IMR-90 (cell line): ENCODE results near the gene FAAP100. TPM values are rescaled to one million over a fixed set of nuclear protein-coding genes. Genes with fewer than 3 reads are reported as not detected.

Experiments
- ATAC-seq: fragments of 200-7000 bp; cut with Tn5 transposase; 2 replicates; pipeline ENCODE4 v1.9.1; 2020; ENCODE audit warnings: low read depth, mild to moderate bottlenecking, moderate library complexity
- BruUV-seq: library from RNA; stranded (reverse); fragments of 400-500 nt; replicated peaks from 2 replicates; lab custom pipeline; 2021; lab: Mats Ljungman, UMichigan
- CTCF ChIA-PET: fragments of 300-600 bp; formaldehyde crosslinking; extraction: SDS; loops from one replicate; lab custom pipeline; 2021; ENCODE audit warnings: antibody characterized with exemption; lab: Yijun Ruan, JAX
- POLR2A ChIA-PET: fragments of 300-600 bp; sonication (Branson Sonifier 250); formaldehyde crosslinking; loops from one replicate; lab custom pipeline; 2022; ENCODE audit warnings: antibody characterized with exemption; ENCODE audit not compliant: unreplicated experiment; lab: Charles Lee
- DNase-seq: peaks from one replicate; pipeline ENCODE4 v3.0.0; 2013
- H2AFZ ChIP-seq: replicated peaks from 2 replicates; pipeline ENCODE3; 2013; ENCODE audit warnings: low read length, mild to moderate bottlenecking; ENCODE audit not compliant: poor library complexity
- H2AK5ac ChIP-seq: 2 replicates; pipeline ENCODE4 v1.6.1; 2013; ENCODE audit warnings: low read depth, low read length, inconsistent platforms
- H2AK9ac ChIP-seq: replicated peaks from 2 replicates; pipeline ENCODE3; 2013; ENCODE audit warnings: mild to moderate bottlenecking, low read depth, low read length, moderate library complexity; ENCODE audit not compliant: poor library complexity
- H2BK120ac ChIP-seq: 2 replicates; pipeline ENCODE4 v1.6.1; 2013; ENCODE audit warnings: low read depth, low read length, inconsistent platforms
- H2BK15ac ChIP-seq: 3 replicates; pipeline ENCODE4 v1.6.1; 2013; ENCODE audit warnings: low read depth, low read length, inconsistent platforms
- H2BK20ac ChIP-seq: 2 replicates; pipeline ENCODE4 v1.6.1; 2013; ENCODE audit warnings: low read depth, mild to moderate bottlenecking, inconsistent platforms, low read length, moderate library complexity
- H2BK5ac ChIP-seq: 2 replicates; pipeline ENCODE4 v1.6.1; 2013; ENCODE audit warnings: mild to moderate bottlenecking, low read depth, low read length, inconsistent platforms; ENCODE audit not compliant: poor library complexity, severe bottlenecking
- H3K14ac ChIP-seq: replicated peaks from 2 replicates; pipeline ENCODE4 v1.6.1; 2013; ENCODE audit warnings: low read depth, low read length, inconsistent platforms
- H3K18ac ChIP-seq: 2 replicates; pipeline ENCODE4 v1.6.1; 2013; ENCODE audit warnings: low read depth, low read length, control low read depth
- H3K23ac ChIP-seq: 2 replicates; pipeline ENCODE4 v1.6.1; 2013; ENCODE audit warnings: low read depth, low read length, inconsistent platforms
- H3K27ac ChIP-seq: 2 replicates; pipeline ENCODE4 v1.5.1; 2013; ENCODE audit warnings: mild to moderate bottlenecking, control low read depth, low read length; ENCODE audit not compliant: insufficient read depth
- H3K27me3 ChIP-seq: 2 replicates; pipeline ENCODE4 v1.6.1; 2013; ENCODE audit warnings: low read length; ENCODE audit not compliant: control insufficient read depth, insufficient read depth
- H3K36me3 ChIP-seq: 2 replicates; pipeline ENCODE4 v1.6.1; 2013; ENCODE audit warnings: low read length, mixed read lengths; ENCODE audit not compliant: control insufficient read depth, insufficient read depth
- H3K4ac ChIP-seq: 2 replicates; pipeline ENCODE4 v1.6.1; 2013; ENCODE audit warnings: low read depth, low read length, inconsistent platforms
- H3K4me1 ChIP-seq: 2 replicates; pipeline ENCODE4 v1.6.1; 2013; ENCODE audit warnings: low read length, mixed read lengths; ENCODE audit not compliant: control insufficient read depth, insufficient read depth
- H3K4me2 ChIP-seq: 2 replicates; pipeline ENCODE4 v1.6.1; 2013; ENCODE audit warnings: low read depth, mild to moderate bottlenecking, control low read depth, low read length, moderate library complexity
- H3K4me3 ChIP-seq: 2 replicates; pipeline ENCODE4 v1.5.1; 2013; ENCODE audit warnings: low read depth, mild to moderate bottlenecking, control low read depth, low read length, moderate library complexity; ENCODE audit not compliant: insufficient read depth
- H3K56ac ChIP-seq: 2 replicates; pipeline ENCODE4 v1.6.1; 2013; ENCODE audit warnings: low read length, inconsistent platforms; ENCODE audit not compliant: insufficient read depth; ENCODE audit errors: extremely low read depth
- H3K79me1 ChIP-seq, 2 experiments: 2 replicates each; pipeline ENCODE4 v1.6.1; 2013; ENCODE audit warnings: low read length in 2 of 2, inconsistent platforms in 1 of 2, low read depth in 1 of 2
- H3K9ac ChIP-seq: 2 replicates; pipeline ENCODE4 v1.6.1; 2013; ENCODE audit warnings: low read depth, low read length, control low read depth
- H3K9me1 ChIP-seq: 2 replicates; pipeline ENCODE4 v1.6.1; 2013; ENCODE audit warnings: low read length, inconsistent platforms; ENCODE audit not compliant: insufficient read depth
- H3K9me3 ChIP-seq: 2 replicates; pipeline ENCODE4 v1.6.1; 2013; ENCODE audit warnings: low read length; ENCODE audit not compliant: control insufficient read depth, insufficient read depth
- H4K20me1 ChIP-seq: 2 replicates; pipeline ENCODE4 v1.6.1; 2013; ENCODE audit warnings: low read length, inconsistent platforms; ENCODE audit not compliant: insufficient read depth
- H4K5ac ChIP-seq: 2 replicates; pipeline ENCODE4 v1.6.1; 2013; ENCODE audit warnings: mild to moderate bottlenecking, low read depth, low read length, control low read depth
- H4K8ac ChIP-seq, 2 experiments: 2 replicates each; pipeline ENCODE4 v1.6.1; 2013; ENCODE audit warnings: low read depth in 2 of 2, low read length in 2 of 2, control low read depth in 1 of 2, inconsistent platforms in 1 of 2
- H4K91ac ChIP-seq: 2 replicates; pipeline ENCODE4 v1.6.1; 2013; ENCODE audit warnings: low read depth, low read length, inconsistent platforms; ENCODE audit not compliant: insufficient read depth
- BHLHE40 ChIP-seq: fragments of 150-350 bp; IDR thresholded peaks from 2 replicates; pipeline ENCODE4 v1.6.1; 2016; ENCODE audit warnings: mild to moderate bottlenecking, low read depth, low read length
- CEBPB ChIP-seq: IDR thresholded peaks from 2 replicates; pipeline ENCODE4 v1.6.1; 2012; ENCODE audit warnings: low read depth, low read length, improper control_type of control experiment
- FOS ChIP-seq: fragments of 150-350 bp; IDR thresholded peaks from 2 replicates; pipeline ENCODE4 v1.6.1; 2016; ENCODE audit warnings: low read depth, low read length
- MXI1 ChIP-seq: IDR thresholded peaks from 2 replicates; pipeline ENCODE4 v1.6.1; 2012; ENCODE audit warnings: low read depth, mild to moderate bottlenecking, low read length, moderate library complexity, borderline replicate concordance
- NFE2L2 ChIP-seq: fragments of 150-350 bp; IDR thresholded peaks from 2 replicates; pipeline ENCODE4 v1.6.1; 2016; ENCODE audit warnings: low read depth, mild to moderate bottlenecking, low read length
- WGBS, 2 experiments: methylation state at CpG; one replicate each; pipeline versions ENCODE4 v1.1.5 to v1.1.7; 2013; ENCODE audit warnings: missing lambda C conversion rate in 2 of 2; ENCODE audit not compliant: insufficient read length in 1 of 2; ENCODE audit errors: extremely low coverage in 2 of 2; 5-methylcytosine and 5-hydroxymethylcytosine counted together
- dilution Hi-C: fragments of 300-500 bp; cut with HindIII; formaldehyde crosslinking; loops from one replicate; pipeline ENCODE4 v1.14.3; 2018; ENCODE audit warnings: low sequenced_read_pairs; ENCODE audit not compliant: unreplicated experiment
- in situ Hi-C: fragments of 300-500 bp; cut with MboI; formaldehyde crosslinking; loops from 3 replicates; pipeline ENCODE4 v1.14.3; 2019; ENCODE audit warnings: low sequenced_read_pairs, inconsistent platforms, mixed read lengths
- intact Hi-C: fragments of 100-400 bp; cut with micrococcal nuclease; formaldehyde crosslinking; loops from 2 replicates; pipeline ENCODE4 v1.10.0; 2022
- polyA plus RNA-seq, 3 experiments: library from polyadenylated mRNA; depleted of rRNA; stranded (reverse); fragments of >200 nt; gene quantifications; 2 replicates each; pipeline ENCODE4 v1.2.3, GENCODE V29; 2012; ENCODE audit warnings: low replicate concordance in 1 of 3
- total RNA-seq: library from RNA; depleted of rRNA; stranded (reverse); fragments of >200 nt; gene quantifications from 2 replicates; pipeline ENCODE4 v1.2.3, GENCODE V29; 2012
- TF ChIP-seq, protein P1 (sequence below): conservative IDR thresholded peaks from 2 replicates; pipeline ENCODE4 v1.5.1; 2012; ENCODE audit warnings: mild to moderate bottlenecking, low read depth, low read length, improper control_type of control experiment
- TF ChIP-seq, protein P2 (sequence below): fragments of 150-350 bp; IDR thresholded peaks from 2 replicates; pipeline ENCODE4 v1.6.1; 2017; ENCODE audit warnings: mild to moderate bottlenecking, antibody characterized with exemption, low read length, low read depth

FAAP100 gene
- total and polyA plus RNA-seq, 2 of the 4 experiments (the other 2 are of a cell fraction), result 7.9 to 24.8 TPM

DNA sequence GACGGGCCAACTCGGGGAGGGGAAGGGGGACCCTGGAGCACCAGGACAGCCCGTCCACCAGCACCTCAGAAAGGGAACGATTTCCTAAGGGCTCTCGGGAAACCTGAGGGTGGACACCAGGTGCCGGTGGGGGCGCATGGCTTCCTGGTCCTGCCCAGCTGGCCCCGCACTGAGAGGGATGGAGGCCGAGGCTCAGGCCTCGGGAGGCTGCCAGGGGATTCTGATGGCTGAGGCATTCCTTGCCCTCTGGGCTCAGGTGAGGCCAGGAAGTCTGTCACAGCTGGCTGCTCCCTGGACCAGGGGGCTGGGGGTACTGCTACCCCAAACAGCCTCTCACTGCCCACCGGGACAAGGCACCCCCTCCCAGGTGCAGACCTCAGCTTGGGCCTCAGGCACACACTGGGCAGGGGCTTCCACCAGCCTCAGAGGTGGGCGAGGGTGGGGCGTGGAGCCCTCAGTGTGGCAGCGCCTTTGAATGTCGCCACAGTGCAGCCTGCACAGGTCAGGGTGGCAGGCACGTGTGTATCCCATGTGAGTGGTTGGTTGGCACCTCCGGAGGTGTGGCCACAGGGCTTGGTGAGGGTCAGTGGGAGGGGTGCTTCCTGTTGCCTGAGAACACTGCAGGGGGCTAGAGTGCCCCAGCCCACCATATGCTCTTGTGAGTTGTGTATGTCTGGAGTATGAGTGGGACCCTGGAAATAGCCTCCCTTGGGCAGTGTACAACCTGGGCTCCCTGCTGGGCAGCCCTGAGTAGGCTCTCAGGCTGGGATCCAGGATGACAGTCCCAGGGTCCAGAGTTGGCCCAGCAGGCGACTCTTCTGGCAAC is 27.9 kb downstream of the FAAP100 start:
- CTCF ChIA-PET, result no interaction called here
- Histone ChIP-seq H3K4ac (no peak overlapping the region), H3K9me1 (peaks cover 5% of the 10 kb centered on the region; the same call in 1 of the 2 replicates), H2BK120ac (no peak overlapping the region), H2BK15ac (no peak overlapping the region), H4K91ac (no peak overlapping the region), H3K14ac (no peak overlapping the region), H2BK20ac (no peak overlapping the region), H3K27ac (no peak overlapping the region), H3K18ac (no peak overlapping the region), H4K20me1 (peaks cover 35% of the 10 kb centered on the region), H4K5ac (no peak overlapping the region), H3K23ac (no peak overlapping the region), H3K4me1 (peaks cover 11% of the 10 kb centered on the region), H2AFZ (peak overlapping the region; percentile 67), H3K27me3 (peaks cover 8% of the 10 kb centered on the region), H4K8ac (no peak overlapping the region), H2AK9ac (peak overlapping the region; percentile 72), H2BK5ac (no peak overlapping the region), H3K56ac (no peak overlapping the region), H3K36me3 (no peaks in the 10 kb centered on the region), H3K9me3 (no peaks in the 10 kb centered on the region), H3K4me3 (no peak overlapping the region), H3K4me2 (no peak overlapping the region), H3K79me1 (peaks cover 0 to 10% of the 10 kb centered on the region in 2 experiments; a peak in 1 of 4 replicates), H3K9ac (no peak overlapping the region), H2AK5ac (no peak overlapping the region)
- dilution Hi-C loops (no loop called here), in situ Hi-C loops (no loop called here), intact Hi-C loops (no loop called here)
- BruUV-seq, result no TSS peak
- DNase-seq, result no peak
- POLR2A ChIA-PET, result interaction anchor here (0.6 kb wide), 1 partner anchor 39 kb away, joined by 3 read pairs; no protein-coding TSS in a partner anchor
- no peak for ATAC-seq
- 85% methylated on average over 9 of the region's 18 CpGs; no CpG with 5 or more reads in 1 of the 2 experiments for WGBS, 2 experiments
- TF ChIP-seq CEBPB (no peak), NFE2L2 (no peak), FOS (no peak), BHLHE40 (no peak), MXI1 (no peak)
- TF ChIP-seq, protein P1, sequence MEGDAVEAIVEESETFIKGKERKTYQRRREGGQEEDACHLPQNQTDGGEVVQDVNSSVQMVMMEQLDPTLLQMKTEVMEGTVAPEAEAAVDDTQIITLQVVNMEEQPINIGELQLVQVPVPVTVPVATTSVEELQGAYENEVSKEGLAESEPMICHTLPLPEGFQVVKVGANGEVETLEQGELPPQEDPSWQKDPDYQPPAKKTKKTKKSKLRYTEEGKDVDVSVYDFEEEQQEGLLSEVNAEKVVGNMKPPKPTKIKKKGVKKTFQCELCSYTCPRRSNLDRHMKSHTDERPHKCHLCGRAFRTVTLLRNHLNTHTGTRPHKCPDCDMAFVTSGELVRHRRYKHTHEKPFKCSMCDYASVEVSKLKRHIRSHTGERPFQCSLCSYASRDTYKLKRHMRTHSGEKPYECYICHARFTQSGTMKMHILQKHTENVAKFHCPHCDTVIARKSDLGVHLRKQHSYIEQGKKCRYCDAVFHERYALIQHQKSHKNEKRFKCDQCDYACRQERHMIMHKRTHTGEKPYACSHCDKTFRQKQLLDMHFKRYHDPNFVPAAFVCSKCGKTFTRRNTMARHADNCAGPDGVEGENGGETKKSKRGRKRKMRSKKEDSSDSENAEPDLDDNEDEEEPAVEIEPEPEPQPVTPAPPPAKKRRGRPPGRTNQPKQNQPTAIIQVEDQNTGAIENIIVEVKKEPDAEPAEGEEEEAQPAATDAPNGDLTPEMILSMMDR, result no peak
- TF ChIP-seq, protein P2, sequence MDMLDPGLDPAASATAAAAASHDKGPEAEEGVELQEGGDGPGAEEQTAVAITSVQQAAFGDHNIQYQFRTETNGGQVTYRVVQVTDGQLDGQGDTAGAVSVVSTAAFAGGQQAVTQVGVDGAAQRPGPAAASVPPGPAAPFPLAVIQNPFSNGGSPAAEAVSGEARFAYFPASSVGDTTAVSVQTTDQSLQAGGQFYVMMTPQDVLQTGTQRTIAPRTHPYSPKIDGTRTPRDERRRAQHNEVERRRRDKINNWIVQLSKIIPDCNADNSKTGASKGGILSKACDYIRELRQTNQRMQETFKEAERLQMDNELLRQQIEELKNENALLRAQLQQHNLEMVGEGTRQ, result no peak
